Urothelium cell line (cell line): ENCODE results near the gene SRSF6.
"Not testable (repeated sequence)": the region's sequence is repeated elsewhere in the genome, so short reads cannot be mapped to it uniquely, and the experiment has no call there.

Source experiments
- DNase-seq: peaks from one replicate; pipeline ENCODE4 v3.0.0; 2011; ENCODE audit warnings: low spot score, mixed read lengths
- FAIRE-seq: peaks from 2 replicates; lab custom pipeline; 2011; peaks lifted over from hg19 to GRCh38; lab: Jason Lieb, UNC

Gene SRSF6

DNA sequence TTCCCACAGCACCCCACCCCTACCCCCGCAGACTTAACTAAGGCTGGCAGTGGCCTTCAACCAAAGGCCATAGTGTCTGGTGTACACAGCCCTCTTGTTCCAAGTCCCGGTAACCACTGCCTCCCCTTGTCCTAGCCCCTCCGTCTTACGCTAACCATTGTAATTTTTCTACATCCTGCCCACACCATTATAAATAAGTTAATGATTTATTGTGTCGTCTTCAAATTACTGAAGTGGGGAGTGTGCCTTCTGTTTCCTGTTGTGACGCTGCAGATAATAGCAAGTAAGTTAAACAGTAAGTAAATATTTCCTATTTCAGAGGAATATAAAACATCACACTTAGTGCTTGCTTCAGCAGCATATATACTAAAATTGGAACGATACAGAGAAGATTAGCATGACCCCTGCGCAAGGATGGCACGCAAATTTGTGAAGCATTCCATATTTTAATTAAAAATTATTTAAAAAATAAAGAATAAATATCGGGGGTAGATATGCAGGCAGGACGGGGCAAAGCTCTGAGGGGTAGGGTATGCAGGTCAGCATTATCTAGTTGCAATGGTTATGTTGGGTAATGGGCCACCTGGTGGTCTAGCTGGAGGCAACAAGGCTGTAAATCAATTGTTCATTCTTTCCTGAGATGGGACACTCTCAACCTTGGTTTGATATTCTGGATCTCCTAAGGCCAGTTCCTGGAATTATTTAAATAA lies 15.1 kb downstream of the SRSF6 start:
- DNase-seq: no peak
- no peak for FAIRE-seq

DNA sequence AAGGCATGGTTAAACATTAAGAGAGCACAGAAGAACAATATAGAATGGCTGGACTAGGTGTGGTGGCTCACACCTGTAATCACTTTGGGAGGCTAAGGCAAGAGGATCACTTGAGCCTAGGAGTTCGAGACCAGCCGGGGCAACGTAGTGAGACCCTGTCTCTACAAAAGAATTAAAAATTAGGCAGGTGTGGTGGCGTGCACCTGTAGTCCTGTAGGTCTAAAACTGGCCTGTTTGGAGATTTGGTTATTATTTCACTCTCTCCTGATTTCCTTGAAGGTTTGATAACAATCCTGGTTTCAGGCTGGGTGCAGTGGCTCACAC lies 15.6 kb downstream of the SRSF6 start:
- FAIRE-seq (no peak), DNase-seq (no peak)

DNA sequence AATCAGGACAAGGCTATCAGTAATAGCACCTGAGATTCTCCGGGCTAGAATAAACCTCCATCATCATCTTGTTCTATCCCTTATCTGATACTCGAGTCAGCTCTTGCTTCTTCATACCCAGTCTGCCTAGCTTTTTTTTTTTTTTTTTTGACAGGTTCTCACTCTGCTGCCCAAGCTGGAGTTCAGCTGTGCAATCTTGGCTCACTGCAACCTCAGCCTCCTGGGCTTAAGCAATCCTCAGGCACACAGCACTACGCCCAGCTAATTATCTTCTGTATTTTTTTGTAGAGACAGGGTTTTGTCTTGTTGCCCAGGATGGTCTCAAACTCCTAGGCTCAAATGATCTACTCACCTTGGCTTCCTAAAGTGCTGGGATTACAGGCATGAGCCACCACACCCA lies 19.5 kb downstream of the SRSF6 start:
- no peak for DNase-seq
- no peak for FAIRE-seq

DNA sequence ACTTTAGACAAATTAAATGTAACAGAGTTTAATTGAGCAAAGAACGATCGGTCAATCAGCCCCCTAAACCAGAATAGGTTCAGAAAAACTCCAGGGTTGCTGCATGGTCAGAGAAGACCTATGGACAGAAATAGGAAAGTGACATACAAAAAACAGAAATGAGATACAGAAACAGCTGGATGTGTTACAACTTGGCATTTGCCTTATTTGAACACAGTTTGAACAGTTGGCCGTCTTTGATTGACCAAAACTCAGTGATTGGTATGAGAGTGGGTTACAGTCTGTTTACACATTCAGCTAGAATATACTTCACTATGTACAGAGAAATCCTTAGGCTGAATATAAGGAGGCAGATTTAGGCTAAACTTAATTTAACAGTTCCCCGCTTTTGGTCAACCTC lies 19.9 kb downstream of the SRSF6 start:
- DNase-seq: no peak
- FAIRE-seq: no peak

DNA sequence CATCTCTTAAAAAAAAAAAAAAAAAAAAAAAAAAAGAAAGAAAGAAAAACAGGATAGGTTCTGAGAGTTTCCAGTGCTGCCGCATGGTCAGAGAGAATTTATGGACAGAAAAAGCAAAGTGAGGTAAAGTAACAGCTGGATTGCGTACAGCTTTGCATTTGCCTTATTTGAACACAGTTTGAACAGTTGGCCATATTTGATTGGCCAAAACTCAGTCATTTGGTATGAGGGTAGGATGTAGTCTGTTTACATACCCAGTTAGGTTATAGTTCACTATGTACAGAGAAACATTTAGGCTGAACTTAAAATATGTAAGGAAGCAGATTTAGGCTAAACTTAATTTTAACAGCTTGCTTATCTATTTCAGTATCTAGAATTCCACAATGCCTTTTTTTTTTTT lies 32.3 kb downstream of the SRSF6 start:
- DNase-seq (no peak), FAIRE-seq (no peak)

DNA sequence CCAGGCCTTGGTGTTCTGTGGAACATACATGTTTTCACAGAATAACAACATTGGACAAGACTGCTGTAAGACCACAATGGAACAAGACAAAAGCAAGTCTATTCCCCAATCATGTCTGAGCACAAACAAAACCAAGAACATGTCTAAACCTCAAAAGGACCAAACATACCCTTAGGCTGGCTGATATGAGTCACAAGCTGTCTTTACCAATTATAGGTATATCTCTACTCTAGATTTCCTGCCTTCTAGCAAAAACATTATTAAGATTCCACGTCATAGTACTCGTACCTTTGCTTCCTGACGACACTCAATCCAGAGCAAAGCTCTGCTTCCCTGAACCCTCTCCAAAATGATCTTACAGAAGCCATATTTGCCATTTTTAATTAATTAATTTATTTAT lies 34.4 kb downstream of the SRSF6 start:
- DNase-seq: no peak
- FAIRE-seq: no peak

GRCh38 chr20:43495388-43495787 lies 37.7 kb downstream of the SRSF6 start:
- FAIRE-seq (no peak), DNase-seq (no peak)

DNA sequence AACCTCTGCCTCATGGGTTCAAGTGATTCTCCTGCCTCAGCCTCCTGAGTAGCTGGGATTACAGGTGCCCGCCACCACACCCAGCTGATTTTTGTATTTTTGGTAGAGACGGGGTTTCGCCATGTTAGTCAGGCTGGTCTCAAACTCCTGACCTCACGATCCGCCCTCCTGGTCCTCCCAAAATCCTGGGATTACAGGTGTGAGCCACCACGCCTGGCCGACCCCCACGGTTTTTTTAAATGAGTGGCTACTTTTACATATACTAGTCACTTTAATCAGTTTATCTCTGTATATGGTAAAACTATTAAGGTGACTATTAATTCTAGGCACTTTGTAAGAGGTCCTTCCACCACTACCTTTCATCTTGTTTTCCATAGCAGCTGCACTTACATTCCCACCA lies 44.3 kb downstream of the SRSF6 start:
- FAIRE-seq, DNase-seq: not testable (repeated sequence)

DNA sequence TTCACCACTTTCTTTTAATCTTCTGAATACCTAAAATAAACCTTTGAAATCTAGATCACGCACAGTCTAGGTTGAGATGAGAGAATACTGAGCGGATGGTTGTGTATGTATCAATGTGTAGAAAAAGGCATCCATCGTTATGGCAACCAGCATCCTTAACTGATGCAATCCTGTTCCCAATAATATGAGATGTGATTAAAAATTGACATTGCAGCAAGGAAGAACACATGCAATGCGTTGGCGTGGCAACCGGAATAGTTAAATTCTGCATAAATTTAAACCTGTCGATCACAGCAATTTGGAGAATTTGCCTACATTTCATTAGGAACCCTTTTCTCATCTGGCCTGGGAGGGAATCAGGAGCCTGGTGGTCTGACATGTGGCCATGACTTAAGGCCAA lies 48.5 kb downstream of the SRSF6 start:
- no peak for FAIRE-seq
- no peak for DNase-seq

DNA sequence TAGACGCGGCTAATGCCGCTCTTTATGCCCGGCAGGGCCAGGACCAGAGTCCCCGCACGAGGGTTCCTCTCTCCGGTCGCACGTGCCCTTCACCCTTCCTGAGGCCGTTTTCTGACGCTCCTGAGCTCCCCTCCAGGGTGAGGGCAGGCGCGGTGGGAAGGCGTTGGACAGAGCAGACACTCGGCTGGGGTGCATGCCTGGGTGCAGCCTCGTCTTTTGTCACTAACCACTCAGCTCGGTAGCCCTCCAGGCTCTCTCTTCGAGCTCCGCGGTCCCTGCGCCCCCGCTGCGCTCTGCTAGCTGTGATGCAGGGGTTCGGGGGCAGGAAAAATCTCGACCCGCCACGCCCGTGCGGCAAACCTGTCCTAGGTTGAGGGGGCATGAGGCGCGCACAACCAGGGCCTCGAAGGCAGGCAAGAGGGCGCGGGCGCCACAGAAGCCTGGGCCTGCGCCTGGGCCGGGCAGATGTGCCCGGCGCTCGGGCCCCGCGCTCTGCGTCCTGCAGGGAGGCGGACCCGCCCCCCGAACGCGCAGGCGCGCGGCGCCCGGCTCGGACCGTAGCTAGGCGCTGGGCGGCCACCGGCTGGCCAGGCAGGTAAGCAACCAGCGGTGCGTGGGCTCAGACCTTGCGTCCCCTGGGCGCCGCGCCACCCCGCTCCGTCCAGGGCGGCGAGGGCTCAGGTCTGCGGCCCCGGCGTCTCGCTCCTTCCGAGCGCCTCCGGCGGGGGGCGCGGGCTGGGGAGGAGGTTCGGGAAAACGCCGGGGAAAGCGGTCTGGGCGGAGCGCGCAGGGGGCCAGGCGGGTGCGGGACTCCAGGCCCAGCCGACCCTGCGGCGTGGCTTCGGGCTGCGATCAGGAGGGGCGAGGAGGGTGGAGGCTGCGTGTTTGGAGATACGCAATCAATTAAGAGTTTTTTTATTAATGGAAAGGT lies 49.7 kb downstream of the SRSF6 start, which contains the start of gene L3MBTL1:
Gene L3MBTL1 (plus strand): TSS at position 548 of the 931 bp plus-strand sequence. CDS start 5,807 bp downstream, outside the sequence.
- DNase-seq (peak; percentile 70), FAIRE-seq (no peak)

- DNase-seq: no peak
- no peak for FAIRE-seq
Observed at GRCh38 chr20:43508106-43508505, 50.4 kb downstream of the SRSF6 start.

DNA sequence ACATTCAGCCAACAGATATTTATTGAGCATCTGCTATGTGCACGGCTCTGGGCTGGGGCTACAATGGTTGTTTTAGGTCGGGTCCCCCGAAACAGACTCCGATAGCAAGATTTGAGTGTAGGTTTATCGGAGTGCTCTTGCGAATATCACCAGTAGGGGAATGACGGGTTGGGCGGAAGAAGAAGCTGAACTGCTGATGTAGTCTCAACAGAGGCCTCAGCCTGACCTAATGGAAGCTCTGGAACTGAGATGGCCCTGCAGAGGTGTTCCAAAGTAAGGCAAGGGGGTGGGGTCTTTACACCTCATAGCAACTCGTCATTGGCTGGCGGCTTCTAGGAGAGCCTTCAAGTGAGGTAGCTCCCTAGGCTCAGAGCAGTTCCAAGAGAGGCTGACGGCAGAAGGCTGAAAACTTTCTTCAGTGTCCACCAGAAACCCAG lies 50.9 kb downstream of the SRSF6 start:
- DNase-seq (no peak), FAIRE-seq (no peak)

DNA sequence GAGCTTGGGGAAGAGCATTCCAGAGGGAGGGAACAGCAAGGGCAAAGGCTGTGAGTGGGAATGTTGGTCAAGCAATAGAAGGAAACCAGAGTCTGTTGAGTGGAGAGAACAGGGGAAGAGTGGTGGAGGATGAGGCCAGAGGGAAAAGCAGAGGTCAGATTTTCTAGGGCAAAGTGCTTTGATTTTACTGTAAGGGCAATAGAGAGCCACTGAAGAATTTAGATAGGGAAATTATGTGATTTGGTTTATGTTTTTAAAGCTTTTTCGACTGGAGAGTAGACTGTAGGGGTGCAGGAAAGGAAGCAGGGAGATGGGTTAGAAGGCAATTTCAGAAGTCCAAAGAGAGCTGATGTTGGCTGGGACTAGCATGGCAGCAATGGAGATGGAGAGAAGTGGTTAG lies 54.2 kb downstream of the SRSF6 start:
- FAIRE-seq (no peak), DNase-seq (no peak)

- FAIRE-seq (no peak), DNase-seq (peak; percentile 23)
Observed at GRCh38 chr20:43513372-43513930, 55.8 kb downstream of the SRSF6 start.
